Kidney epithelial cell (primary cell): Measurements from ENCODE around the gene SSNA1. TPM values are rescaled to one million over a fixed set of nuclear protein-coding genes. Genes with fewer than 3 reads are reported as not detected.

Source experiments
- DNase-seq: peaks from one replicate; pipeline ENCODE4 v3.0.0-alpha.2; 2010; ENCODE audit warnings: low read depth
- H3K27me3 ChIP-seq: 2 replicates; pipeline ENCODE4 v1.6.0; 2011; ENCODE audit warnings: low read length; ENCODE audit not compliant: control insufficient read depth, insufficient read depth
- H3K36me3 ChIP-seq: 2 replicates; pipeline ENCODE4 v1.5.1; 2011; ENCODE audit warnings: low read length; ENCODE audit not compliant: control insufficient read depth, insufficient read depth
- H3K4me3 ChIP-seq: 2 replicates; pipeline ENCODE4 v1.5.1; 2011; ENCODE audit warnings: low read depth, mild to moderate bottlenecking, control low read depth, low read length
- CTCF ChIP-seq: IDR thresholded peaks from 2 replicates; pipeline ENCODE4 v1.5.1; 2011; ENCODE audit warnings: mild to moderate bottlenecking, moderate library complexity, low read length, control low read depth, inconsistent platforms; ENCODE audit not compliant: insufficient read depth, poor library complexity, severe bottlenecking
- total RNA-seq: library from RNA; depleted of rRNA; stranded (reverse); fragments of >200 nt; gene quantifications from 2 replicates; pipeline ENCODE4 v1.2.3, GENCODE V29; 2015

The SSNA1 gene
- total RNA-seq, 1 donor from 2014 or later, result 95.1 TPM

GRCh38 chr9:137194388-137194787 is 5.9 kb downstream of the SSNA1 start:
- no peak for DNase-seq
- Histone ChIP-seq H3K4me3 (no peak overlapping the region), H3K27me3 (no peaks in the 10 kb centered on the region), H3K36me3 (no peaks in the 10 kb centered on the region)
- no peak for TF ChIP-seq CTCF

GRCh38 chr9:137194909-137195308 is 6.4 kb downstream of the SSNA1 start:
- H3K4me3 ChIP-seq, result no peak overlapping the region
- H3K36me3 ChIP-seq, result no peaks in the 10 kb centered on the region
- TF ChIP-seq CTCF, result no peak
- DNase-seq, result no peak
- no peaks in the 10 kb centered on the region for H3K27me3 ChIP-seq

GRCh38 chr9:137195525-137196220 is 7.2 kb downstream of the SSNA1 start:
- H3K36me3 ChIP-seq, result no peaks in the 10 kb centered on the region
- no peak for TF ChIP-seq CTCF
- H3K4me3 ChIP-seq, result no peak overlapping the region
- no peak for DNase-seq
- H3K27me3 ChIP-seq, result no peaks in the 10 kb centered on the region

GRCh38 chr9:137198051-137198901 is 9.8 kb downstream of the SSNA1 start:
- H3K36me3 ChIP-seq, result no peaks in the 10 kb centered on the region
- no peak for DNase-seq
- H3K27me3 ChIP-seq, result no peaks in the 10 kb centered on the region
- no peak overlapping the region for H3K4me3 ChIP-seq
- TF ChIP-seq CTCF, result no peak

- no peak for DNase-seq
- H3K27me3 ChIP-seq, result no peaks in the 10 kb centered on the region
- no peak overlapping the region for H3K4me3 ChIP-seq
- H3K36me3 ChIP-seq, result no peaks in the 10 kb centered on the region
- no peak for TF ChIP-seq CTCF
Measured at GRCh38 chr9:137198902-137199283, 10.4 kb downstream of the SSNA1 start.
